NCI-H2029 treated with DMSO at 0.1 percent for 48 hours (cell line): ENCODE results near the gene MAOA.
"Not testable (repeated sequence)": the region's sequence is repeated elsewhere in the genome, so short reads cannot be mapped to it uniquely, and the experiment has no call there.

Experiments
- DNase-seq: peaks from one replicate; lab custom pipeline; 2025; lab: John Stamatoyannopoulos, UW

Gene MAOA

DNA sequence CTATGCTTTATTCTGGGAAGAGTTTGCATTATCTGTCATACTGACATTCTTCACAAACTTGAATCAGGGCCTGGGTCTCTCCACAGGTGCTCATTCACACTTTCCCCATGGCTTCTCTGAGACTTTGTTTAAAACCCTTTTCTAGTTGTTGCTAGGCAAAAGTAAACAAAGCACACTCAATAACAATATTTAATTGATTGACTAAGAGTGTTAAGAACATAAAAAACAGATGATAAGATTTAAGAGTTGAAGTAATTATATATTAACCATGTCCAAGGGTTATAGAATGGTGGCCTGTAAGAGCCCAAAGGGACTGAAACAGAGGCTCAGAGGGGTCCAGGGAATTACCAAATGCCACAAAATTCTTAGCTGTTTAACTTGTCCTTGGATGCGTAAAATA lies 7.1 kb downstream of the MAOA start:
- DNase-seq: no peak

DNA sequence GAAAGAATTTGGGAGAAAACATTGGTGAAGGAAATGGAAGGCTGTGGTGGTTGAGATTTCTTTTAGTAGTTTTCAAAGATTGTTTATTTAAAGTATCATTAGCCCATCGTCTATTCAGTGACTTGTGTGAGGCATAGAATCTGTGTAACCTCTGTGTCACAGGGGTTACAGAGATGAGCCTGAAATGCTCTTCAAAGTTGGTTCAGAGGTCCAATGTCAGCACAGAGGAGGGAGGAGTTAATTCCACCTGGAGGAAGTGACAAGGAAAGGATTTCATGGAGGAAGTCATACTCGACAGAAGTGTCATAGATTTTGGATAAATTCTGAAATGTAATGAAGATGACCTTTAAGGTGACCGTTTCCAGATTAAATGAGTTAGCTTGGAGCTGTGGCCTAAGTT lies 8.2 kb downstream of the MAOA start:
- no peak for DNase-seq

GRCh38 chrX:43664708-43665107 lies 8.6 kb downstream of the MAOA start:
- no peak for DNase-seq

GRCh38 chrX:43666311-43666912 lies 10.3 kb downstream of the MAOA start:
- no peak for DNase-seq

GRCh38 chrX:43675965-43676628 lies 20.0 kb downstream of the MAOA start:
- not testable (repeated sequence) for DNase-seq

DNA sequence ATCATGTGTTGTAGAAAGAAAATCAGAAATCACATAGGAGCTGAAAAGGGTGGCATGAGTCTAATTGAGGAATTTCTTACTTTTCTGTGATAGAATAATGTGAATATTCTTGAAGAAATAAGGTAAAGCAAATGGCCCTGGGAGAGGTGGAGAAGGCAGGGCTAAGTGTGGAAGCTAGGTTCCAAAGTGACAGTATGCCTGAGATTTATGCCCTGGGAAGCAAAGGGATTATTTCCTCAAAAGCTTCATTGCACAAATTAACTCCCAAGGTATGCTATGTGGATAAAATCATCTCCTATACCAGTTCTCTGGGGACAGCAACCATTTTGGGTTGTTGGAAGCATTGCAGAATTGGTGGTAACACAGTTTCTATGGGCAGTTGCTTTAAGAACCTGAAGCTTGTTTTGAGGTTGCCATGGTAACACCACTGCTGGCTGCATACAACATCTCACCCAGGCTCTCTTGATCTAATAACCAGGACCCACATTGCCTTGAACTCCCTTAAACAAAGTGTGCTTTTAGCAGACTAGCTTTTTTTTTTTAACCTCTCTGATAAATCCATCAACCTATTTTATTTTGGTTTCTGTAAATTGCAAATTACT lies 21.0 kb downstream of the MAOA start:
- DNase-seq: no peak

- no peak for DNase-seq
Measured at GRCh38 chrX:43677993-43678392, 21.9 kb downstream of the MAOA start.

DNA sequence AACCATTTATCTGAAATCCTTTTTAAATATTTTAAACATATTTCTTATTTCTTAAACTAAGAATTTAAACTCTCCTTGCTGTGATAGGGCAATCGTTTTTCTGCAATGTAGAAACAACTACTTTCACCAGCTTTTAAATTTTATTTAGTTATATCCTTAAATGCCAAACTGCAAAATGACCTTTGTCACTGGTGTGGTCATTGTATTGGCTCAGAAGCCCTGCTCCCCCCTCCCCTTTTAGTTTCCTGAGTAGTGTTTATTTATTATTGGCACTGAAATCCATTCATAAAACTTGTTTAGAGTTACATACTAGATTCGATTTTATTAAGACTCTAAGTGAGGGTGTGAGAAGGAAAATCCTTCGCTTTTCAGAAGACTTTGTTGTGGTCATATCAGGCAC lies 23.0 kb downstream of the MAOA start:
- DNase-seq: no peak

DNA sequence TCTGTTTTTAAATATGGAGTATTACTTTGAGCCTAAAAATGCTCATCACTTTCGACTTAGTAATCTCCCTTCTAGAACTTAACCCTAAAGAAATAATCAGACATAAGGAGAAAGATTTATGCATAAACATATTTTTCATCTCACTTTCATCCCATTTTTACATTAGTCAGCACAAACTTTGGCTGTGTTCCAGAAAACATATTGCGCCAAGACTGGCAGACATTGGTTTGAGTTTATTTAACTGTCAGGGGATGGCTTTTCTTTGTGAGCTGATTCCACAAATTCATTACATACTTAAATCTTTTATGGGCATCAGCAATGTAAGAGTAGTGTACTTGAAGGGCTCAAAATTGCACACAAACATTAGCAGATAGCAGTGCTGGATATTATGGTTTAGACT lies 23.7 kb downstream of the MAOA start:
- no peak for DNase-seq

GRCh38 chrX:43682726-43683125 lies 26.6 kb downstream of the MAOA start:
- DNase-seq: no peak

- DNase-seq: no peak
Measured at GRCh38 chrX:43685221-43685620, 29.1 kb downstream of the MAOA start.

DNA sequence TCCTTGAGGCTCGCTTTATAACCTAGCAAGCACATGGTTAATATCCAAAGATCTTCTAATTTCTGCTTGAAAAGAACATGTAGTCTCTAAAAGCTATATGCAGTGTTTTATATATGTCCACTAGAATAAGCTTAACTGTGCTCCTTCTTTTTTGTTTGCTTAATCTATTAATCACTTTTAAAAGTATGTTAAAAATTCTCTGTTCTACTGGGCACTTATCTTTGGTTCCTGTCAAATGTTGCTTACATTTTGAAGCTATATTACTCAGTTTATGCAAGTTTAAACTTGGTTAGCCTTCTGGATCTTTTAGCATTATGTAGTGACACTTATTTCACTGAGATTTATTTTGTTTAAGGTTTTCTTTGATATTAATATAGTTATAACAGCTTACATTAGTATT lies 32.5 kb downstream of the MAOA start:
- DNase-seq: no peak

- peak; percentile 38 for DNase-seq
Measured at GRCh38 chrX:43693602-43694406, 37.7 kb downstream of the MAOA start.

DNA sequence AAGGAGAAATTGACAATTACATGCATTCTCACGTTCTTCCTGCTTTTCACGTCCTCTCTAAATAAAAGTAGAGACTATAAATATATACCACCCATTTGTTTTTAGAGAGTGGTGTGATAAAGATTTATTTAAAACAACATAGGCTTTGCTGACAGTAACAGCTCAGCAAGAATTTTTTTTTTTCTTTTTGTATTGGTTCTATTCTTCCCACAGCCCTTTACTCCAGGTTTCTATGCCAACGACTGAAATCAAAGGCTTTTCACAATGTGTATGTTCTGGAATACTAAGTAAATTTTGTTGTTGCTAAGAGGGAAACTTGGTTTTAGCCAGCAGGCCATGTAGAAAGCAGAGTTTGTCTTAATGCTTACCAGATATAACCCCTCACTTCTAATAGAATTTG lies 43.4 kb downstream of the MAOA start:
- no peak for DNase-seq

- DNase-seq: no peak
Measured at GRCh38 chrX:43702079-43702524, 46.0 kb downstream of the MAOA start.

DNA sequence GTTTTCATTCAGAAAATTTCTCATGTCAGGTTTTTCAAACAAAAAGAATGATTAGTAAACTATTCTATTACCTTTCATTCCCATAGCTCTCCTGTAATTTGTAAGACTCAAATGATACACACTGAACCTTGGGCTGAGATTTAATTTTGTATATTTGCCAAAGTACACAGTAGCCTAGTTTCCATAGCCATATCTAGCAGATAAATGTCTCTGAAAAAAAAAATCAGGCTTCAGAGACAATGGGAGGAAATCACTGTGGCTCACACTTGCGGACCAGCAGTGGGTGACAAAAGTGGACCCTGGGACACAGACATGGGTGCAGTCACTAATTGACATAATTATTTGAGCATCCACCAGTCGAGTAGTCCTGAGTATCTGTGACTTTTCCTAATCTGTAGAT lies 46.6 kb downstream of the MAOA start:
- DNase-seq: no peak

GRCh38 chrX:43703211-43703791 lies 47.2 kb downstream of the MAOA start:
- DNase-seq: no peak

- DNase-seq: no peak
Measured at GRCh38 chrX:43706786-43707370, 50.8 kb downstream of the MAOA start.

GRCh38 chrX:43707812-43708548 lies 51.9 kb downstream of the MAOA start:
- DNase-seq: no peak

- no peak for DNase-seq
Measured at GRCh38 chrX:43716144-43716543, 60.0 kb downstream of the MAOA start.

GRCh38 chrX:43716696-43717095 lies 60.6 kb downstream of the MAOA start:
- no peak for DNase-seq
